ENCODE results near the gene FOLR2.

FOLR2 gene

DNA sequence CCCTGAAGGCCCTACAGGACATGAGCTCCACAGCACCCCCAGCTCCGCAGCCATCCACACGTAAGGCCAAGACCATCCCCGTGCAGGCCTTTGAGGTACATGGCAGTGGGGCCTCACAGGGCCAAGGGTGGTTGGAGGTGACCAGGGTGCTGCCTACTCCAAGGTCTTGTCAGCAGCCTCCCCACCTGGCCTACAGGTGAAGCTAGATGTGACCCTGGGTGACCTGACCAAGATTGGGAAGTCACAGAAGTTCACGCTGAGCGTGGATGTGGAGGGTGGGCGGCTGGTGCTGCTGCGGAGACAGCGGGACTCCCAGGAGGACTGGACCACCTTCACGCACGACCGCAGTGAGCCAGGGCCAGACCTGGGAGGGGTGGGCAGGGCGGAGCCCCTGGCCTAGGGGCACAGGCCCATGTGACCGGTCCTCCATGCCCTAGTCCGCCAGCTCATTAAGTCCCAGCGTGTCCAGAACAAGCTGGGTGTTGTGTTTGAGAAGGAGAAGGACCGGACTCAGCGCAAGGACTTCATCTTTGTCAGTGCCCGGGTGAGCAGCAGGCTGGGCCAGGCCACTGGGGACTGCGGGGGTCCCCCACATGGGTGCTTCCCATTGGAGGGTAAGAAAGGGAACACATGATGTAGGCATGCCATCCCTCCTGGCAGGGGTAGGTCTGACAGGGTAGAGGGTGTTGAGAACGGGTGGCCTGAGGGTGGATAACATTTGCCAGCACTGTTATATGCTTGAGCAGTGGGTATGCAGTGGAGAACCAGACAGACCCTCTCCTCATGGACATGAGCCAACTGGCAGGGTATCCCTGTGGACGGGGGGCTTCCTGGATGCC lies 13.6 kb downstream of the FOLR2 start:
- no peak for DNase-seq (ENCODE audit: low read depth, low spot score)

DNA sequence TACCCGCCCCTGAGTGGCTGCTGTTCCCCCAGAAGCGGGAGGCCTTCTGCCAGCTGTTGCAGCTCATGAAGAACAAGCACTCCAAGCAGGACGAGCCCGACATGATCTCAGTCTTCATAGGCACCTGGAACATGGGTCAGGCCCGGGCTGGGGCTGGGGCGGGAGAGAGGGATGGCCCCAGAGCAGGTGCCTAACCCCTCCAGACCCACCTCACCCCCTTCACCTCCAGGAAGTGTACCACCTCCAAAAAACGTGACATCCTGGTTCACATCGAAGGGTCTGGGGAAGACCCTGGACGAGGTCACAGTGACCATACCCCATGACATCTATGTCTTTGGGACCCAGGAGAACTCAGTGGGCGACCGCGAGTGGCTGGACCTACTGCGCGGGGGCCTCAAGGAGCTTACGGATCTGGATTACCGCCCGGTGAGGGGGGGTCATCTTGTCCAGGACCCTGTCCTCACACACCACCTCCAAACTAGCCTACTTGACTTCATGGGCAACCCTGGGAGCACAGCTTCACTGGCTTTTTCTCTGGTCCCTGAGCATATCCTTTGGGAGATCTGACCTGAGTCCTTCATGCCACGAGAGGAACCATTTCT lies 14.3 kb downstream of the FOLR2 start:
- DNase-seq (ENCODE audit: low read depth, low spot score): no peak

DNA sequence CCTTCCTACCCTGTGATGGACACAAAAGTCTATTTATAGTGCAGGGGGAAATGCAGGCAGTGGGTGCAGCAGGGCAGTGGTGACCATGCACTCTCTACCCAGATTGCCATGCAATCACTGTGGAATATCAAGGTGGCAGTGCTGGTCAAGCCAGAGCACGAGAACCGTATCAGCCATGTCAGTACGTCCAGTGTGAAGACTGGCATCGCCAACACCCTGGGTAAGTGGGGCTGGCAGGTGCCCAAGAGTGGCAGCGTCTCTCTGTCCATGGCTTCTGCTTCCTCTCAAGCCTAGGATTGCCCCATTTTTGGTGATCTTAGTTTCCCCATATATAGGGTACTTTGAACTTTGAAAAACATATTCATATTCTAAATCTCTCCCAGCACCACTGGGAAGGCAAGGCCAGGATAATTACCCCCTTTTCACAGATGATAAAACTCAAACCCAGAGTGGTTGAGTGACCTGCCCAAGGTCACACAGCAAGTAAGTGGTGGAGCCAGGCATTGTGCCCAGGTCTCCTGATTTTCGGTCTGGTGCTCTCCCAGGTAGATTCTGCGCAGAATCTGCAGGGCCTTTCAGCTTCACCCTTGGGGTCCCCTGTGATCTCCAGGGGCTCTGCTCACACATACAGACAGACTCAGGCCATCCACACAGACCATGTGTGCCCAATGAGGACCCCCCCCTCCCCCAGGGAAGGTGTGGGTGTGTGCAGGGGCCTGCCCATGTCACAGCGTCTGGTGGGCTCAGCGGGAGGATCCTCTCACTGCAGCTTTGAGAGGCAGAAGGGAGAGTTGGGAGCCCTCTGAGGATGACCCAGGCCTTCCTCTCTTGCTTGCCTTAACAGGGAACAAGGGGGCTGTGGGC lies 15.0 kb downstream of the FOLR2 start:
- DNase-seq (ENCODE audit: low read depth, low spot score): no peak

DNA sequence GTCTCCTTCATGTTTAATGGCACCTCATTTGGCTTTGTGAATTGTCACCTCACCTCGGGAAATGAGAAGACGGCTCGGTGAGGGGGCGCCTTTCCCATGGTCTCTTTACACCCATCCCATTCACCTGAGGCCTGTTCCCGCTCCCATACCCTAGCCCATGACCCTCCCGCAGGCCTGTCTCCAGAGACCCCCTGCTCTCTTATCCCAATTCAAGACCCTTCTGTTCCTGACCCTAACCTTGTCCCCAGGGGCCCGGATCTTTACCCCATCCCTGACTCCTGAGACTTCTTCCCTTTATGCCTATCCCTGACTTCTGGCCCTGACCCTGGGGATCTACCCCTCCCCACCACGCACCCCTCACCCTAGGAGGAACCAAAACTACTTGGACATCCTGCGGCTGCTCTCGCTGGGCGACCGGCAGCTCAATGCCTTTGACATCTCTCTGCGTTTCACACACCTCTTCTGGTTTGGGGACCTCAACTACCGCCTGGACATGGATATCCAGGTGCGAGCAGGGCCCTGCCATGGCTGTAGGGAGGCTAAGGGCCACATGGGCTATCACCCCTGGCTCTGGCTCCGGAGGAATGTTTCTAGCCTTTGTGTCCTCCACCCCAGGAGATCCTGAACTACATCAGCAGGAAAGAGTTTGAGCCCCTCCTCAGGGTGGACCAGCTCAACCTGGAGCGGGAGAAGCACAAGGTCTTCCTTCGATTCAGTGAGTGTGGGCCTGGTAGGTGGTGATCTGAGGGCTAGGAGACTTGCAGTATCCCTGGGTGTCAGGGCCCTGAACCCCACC lies 15.9 kb downstream of the FOLR2 start:
- DNase-seq (ENCODE audit: low read depth, low spot score): no peak

DNA sequence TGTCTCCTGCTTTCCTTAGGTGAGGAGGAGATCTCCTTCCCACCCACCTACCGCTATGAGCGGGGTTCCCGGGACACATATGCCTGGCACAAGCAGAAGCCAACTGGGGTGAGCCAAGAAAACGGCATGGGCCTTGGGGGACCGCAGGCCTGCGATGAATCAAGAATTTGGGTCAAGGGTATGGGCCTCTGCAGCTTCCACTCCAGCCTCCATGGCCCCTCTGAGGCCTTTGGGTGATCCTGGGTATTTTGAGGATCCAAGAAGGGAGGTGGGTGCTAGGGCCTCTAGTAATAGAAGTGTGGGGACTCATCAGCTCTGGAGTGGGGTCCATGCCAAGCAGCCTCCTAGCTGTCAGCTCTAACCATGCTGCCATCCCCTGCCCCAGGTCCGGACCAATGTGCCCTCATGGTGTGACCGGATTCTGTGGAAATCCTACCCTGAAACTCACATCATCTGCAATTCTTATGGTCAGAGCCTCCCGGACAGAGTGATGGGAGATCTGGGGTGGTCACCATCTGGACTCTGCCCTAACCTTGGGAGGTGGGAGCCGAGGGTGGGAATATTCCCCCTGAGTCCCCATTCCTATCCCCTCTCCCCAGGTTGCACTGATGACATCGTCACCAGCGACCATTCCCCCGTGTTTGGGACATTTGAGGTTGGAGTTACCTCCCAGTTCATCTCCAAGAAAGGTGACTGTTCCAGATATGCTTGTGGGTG lies 16.6 kb downstream of the FOLR2 start:
- no peak for DNase-seq (ENCODE audit: low read depth, low spot score)

DNA sequence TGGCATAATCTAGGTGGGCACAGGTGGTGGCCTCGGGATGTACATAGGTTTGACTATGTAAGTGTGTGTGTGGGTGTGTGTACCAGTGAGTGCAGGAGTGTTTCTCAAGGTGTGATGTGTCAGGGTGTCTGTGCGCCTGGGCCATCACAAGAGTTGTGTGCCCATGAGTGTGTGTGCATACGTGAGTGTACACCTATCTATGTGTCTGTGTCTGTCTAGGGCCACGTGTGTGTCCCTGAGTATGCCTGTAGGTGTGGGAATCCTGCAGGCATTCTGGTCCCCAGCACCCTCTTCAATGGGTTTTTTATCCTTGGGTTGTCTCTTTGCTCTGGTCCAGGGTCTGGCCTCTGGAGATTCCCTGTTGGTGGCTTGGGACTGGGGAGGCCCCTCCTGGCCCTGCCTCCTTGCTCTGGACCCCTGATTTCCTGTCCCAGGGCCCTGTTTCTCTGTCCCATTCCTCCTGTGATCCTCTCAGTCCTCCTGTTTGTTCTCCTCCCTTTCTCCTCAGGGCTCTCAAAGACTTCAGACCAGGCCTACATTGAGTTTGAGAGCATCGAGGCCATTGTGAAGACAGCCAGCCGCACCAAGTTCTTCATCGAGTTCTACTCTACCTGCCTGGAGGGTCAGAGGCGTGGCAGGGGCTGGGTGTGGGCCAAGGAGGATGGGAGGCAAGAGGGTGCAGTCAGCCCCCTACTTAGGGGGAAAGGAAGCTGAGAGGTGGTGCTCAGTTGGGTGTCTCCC lies 17.3 kb downstream of the FOLR2 start:
- DNase-seq (ENCODE audit: low read depth, low spot score): no peak

DNA sequence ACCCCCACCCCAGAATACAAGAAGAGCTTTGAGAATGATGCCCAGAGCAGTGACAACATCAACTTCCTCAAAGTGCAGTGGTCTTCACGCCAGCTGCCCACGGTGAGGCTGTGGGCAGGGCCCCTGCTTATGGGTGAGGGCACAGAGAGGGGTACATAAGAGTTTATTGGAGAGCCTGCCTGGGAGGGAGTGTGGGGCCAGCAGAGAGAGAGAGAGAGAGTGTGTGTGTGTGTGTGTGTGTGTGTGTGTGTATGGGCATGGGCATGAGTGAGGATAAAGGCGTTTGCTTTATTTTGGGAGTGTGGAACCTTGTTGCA lies 17.9 kb downstream of the FOLR2 start:
- no peak for DNase-seq (ENCODE audit: low read depth, low spot score)

DNA sequence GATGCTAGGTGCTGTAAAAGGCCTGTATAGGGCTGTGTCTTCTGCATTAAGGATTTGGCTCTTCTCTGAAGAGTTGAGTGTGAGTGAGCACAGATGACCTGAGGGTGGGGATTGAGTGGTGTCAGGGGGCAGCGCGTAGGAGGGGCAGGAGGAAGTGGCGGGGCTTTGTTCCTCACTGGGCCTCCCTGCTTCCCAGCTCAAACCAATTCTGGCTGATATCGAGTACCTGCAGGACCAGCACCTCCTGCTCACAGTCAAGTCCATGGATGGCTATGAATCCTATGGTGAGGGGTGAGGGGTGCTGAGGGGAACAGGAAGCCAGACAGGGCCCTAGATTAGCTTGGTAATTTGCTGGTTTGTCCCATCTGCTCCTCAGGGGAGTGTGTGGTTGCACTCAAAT lies 18.3 kb downstream of the FOLR2 start:
- no peak for DNase-seq (ENCODE audit: low read depth, low spot score)

DNA sequence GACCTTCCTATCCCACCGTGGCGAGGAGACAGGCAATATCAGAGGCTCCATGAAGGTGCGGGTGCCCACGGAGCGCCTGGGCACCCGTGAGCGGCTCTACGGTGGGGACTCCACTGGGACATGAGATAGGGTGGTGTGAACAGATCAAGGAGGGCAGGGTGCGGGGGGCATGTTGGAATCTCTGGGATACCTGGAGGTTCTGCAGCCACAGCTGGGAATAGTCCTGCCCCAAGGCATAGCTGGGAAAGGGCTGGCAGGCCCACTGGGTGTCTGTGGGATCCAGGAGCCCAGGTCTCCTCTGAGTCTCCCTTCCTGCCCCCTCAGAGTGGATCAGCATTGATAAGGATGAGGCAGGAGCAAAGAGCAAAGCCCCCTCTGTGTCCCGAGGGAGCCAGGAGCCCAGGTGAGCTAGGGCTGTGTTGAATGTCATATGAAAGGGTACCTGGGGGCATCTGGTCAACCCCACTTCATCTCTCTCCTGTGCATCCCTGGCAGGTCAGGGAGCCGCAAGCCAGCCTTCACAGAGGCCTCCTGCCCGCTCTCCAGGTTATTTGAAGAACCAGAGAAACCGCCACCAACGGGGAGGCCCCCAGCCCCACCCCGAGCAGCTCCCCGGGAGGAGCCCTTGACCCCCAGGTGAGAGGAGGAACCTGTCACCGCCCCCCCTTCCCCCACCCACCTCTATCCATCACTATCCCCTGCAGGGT lies 18.9 kb downstream of the FOLR2 start:
- no peak for DNase-seq (ENCODE audit: low read depth, low spot score)

DNA sequence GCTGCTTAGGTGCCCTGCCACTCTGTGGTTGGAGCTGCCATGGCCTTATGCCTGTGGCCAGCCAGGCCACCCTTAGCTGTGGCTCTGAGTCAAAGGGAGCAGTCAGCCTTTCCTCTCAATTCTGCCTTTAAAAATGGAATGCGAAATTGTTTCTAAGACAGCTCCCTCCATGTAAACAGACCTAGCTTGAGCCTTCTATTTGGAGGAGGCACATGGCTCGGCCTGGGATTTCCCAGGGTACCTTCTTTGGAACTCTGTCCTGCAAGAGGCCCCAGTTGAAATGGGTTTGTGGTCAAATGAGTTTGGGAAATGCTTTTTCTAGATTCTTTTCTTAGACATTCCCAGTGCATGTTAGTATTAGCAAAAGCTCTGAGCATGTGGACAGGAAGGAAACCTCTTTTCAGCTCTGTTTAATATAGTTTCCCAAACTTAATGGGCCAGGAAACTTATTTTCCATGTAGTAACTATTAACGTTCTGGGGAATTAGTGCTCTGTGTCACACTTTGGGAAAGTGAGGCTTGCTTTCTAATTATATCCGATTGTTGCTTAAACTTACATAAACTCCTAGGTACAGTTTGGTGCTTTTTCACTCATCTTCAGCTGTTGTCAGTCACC lies 19.6 kb downstream of the FOLR2 start:
- DNase-seq (ENCODE audit: low read depth, low spot score): no peak

DNA sequence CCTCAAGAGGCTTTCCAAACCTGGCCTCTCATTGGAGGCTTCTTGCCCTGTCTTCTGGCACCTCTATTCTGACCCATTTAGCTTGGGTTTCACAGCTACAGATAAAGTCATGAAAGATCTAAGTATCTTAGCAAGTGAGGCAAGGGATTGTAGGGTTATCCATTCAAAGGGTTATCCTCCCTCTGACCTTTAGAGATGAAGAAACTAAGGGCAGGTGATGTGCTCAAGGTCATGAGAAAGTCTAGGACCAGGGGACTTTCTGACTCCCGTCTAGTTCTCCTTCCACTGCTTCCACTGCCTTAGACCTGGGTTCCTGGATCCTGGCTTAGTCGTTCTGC lies 20.1 kb downstream of the FOLR2 start:
- DNase-seq (ENCODE audit: low read depth, low spot score): no peak

DNA sequence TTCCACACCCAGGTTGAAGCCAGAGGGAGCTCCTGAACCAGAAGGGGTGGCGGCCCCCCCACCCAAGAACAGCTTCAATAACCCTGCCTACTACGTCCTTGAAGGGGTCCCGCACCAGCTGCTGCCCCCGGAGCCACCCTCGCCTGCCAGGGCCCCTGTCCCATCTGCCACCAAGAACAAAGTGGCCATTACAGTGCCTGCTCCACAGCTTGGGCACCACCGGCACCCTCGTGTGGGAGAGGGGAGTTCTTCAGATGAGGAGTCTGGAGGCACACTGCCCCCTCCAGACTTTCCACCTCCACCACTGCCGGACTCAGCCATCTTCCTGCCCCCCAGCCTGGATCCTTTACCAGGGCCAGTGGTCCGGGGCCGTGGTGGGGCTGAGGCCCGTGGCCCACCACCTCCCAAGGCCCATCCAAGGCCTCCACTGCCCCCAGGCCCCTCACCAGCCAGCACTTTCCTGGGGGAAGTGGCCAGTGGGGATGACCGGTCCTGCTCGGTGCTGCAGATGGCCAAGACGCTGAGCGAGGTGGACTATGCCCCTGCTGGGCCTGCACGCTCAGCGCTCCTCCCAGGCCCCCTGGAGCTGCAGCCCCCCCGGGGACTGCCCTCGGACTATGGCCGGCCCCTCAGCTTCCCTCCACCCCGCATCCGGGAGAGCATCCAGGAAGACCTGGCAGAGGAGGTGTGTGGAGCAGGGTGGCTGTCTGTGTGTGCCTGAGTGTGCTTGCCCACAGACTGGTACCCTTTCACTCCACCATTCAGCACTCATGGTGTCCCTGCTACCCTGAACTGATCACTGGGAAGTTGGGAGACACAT lies 20.7 kb downstream of the FOLR2 start:
- no peak for DNase-seq (ENCODE audit: low read depth, low spot score)

DNA sequence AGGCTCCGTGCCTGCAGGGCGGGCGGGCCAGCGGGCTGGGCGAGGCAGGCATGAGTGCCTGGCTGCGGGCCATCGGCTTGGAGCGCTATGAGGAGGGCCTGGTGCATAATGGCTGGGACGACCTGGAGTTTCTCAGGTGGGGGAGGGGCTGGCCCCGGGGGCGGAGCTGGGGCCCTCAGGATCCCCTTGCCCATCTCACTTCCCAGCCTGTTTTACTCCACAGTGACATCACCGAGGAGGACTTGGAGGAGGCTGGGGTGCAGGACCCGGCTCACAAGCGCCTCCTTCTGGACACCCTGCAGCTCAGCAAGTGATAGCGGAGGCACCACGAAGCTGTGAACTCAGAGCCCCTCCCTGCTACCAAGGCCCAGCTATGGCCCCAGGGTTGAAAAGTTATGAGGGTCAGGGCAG lies 21.5 kb downstream of the FOLR2 start:
- DNase-seq (ENCODE audit: low read depth, low spot score): no peak

DNA sequence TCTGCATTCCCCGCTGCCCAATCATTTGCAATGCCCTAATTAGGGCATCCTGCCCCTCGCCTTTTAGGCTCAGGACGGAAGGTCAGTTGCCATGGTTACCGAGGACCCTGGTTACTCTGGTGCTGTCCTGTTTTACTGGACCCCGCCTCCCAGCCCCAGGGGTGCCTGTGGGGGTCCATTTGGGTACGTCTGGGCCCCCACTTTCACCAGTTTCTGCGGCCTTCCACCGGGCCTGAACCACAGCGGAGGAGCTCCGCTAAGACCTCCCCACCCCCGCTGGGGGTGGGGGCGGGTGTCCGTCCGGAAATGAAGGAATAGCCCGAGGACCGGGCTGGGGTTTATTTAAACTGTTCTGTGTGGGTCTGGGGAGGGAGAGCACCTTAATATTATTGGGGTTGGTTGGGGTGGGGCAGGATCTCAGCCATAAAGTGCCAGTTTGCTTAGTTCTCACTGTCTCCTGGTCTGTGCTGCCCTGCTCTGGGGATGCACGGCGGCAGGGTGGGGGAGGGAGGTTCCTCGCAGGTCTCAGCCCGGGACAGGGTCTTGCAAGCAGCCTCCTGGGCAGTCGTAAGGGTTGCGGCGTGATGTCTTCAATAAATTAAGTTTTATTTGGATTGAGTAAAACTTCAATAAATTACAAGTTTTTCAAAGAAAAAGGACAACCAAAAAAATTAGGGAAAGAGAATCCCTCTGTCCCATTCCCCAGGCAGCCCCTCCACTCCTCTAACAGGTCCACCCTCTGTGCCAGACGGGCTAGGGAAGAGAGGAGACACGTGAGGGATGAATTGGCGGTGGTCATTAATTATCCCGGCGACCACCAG lies 22.1 kb downstream of the FOLR2 start:
- DNase-seq (ENCODE audit: low read depth, low spot score): no peak

DNA sequence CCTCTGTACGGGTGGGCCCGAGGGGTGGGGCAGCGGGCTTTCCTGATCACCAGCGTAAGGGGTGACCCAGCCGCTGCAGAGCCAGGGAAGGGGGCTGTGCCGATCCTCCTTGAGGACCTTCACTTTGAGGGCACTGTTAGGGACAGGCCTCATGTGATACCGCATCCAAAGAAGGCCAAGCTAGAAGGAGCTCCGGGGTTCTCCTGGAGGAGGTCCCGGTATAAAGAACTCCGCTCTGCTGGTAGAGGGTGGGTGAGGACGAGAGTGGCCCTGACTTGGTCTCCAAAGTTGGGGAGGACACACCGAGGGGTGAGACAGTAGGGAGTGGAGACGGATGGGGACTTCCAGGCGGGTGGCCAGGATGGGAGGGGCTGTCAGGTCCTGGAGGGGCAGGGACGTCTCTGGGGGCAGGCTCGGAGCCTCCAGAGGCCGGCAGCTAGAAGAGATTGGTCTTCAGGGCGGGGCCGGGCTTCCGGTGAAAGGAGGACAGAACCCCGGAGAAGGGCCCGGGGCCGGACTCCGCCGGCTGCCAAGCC lies 22.8 kb downstream of the FOLR2 start:
- no peak for DNase-seq (ENCODE audit: low read depth, low spot score)

DNA sequence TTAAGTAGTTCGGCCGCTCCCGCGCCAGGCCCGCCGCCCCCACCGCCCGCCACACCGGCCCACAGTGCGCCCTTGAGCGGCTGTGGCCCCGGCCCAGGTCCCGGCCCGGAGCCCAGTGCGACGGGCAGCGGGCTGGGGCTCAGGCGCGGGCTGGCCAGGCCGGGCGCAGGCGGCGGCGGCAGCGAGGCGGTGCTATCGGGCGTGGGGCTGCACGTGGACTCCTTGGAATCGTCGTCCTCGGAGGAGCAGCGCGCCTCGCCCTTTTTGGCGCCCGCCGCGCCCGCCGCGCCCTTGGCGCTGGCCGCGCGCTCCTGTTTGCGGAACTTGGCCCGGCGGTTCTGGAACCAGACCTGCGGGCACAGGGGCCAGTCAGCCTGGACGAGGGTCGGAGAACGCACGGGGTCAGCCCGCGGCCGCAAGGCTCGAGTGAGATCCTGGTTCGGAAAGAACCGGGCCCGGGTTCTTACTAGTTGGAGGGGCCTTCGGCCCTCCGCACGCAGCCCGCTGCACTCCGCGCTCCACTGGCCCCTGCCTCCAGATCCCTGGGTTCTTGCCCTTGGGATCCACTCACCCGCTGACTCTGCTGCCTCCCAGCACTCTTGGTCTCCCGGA lies 23.4 kb downstream of the FOLR2 start:
- no peak for DNase-seq (ENCODE audit: low read depth, low spot score)

Data from smooth muscle cell of the brain vasculature (primary cell).